TTC549 (cell line): ENCODE measurements around the gene B3GAT1.

Experiments
- FAIRE-seq: peaks from 2 replicates; lab custom pipeline; 2012; peaks lifted over from hg19 to GRCh38; lab: Jason Lieb, UNC

Gene B3GAT1

GRCh38 chr11:134390706-134391569, 21.1 kb downstream of the B3GAT1 start:
- no peak for FAIRE-seq

GRCh38 chr11:134389464-134390180, 22.4 kb downstream of the B3GAT1 start:
- FAIRE-seq, result no peak

GRCh38 chr11:134388590-134388989, 23.5 kb downstream of the B3GAT1 start:
- FAIRE-seq, result no peak

- no peak for FAIRE-seq
Measured at GRCh38 chr11:134387501-134387900, 24.5 kb downstream of the B3GAT1 start.

- no peak for FAIRE-seq
Measured at GRCh38 chr11:134386945-134387344, 25.1 kb downstream of the B3GAT1 start.

GRCh38 chr11:134385774-134386565, 26.1 kb downstream of the B3GAT1 start:
- no peak for FAIRE-seq

- FAIRE-seq, result no peak
Measured at GRCh38 chr11:134385171-134385570, 26.9 kb downstream of the B3GAT1 start.

- FAIRE-seq, result no peak
Measured at GRCh38 chr11:134384406-134384805, 27.6 kb downstream of the B3GAT1 start.

- no peak for FAIRE-seq
Measured at GRCh38 chr11:134383576-134384221, 28.3 kb downstream of the B3GAT1 start.

- no peak for FAIRE-seq
Measured at GRCh38 chr11:134382830-134383229, 29.2 kb downstream of the B3GAT1 start.

- no peak for FAIRE-seq
Measured at GRCh38 chr11:134382257-134382656, 29.8 kb downstream of the B3GAT1 start.

- no peak for FAIRE-seq
Measured at GRCh38 chr11:134380785-134381184, 31.3 kb downstream of the B3GAT1 start.

GRCh38 chr11:134380229-134380628, 31.8 kb downstream of the B3GAT1 start:
- no peak for FAIRE-seq

- no peak for FAIRE-seq
Measured at GRCh38 chr11:134379241-134379640, 32.8 kb downstream of the B3GAT1 start.

- no peak for FAIRE-seq
Measured at GRCh38 chr11:134377876-134378275, 34.2 kb downstream of the B3GAT1 start.

GRCh38 chr11:134376150-134376921, 35.7 kb downstream of the B3GAT1 start:
- FAIRE-seq, result no peak

- FAIRE-seq, result no peak
Measured at GRCh38 chr11:134374891-134375550, 37.0 kb downstream of the B3GAT1 start.

- FAIRE-seq, result no peak
Measured at GRCh38 chr11:134374171-134374570, 37.9 kb downstream of the B3GAT1 start.

- no peak for FAIRE-seq
Measured at GRCh38 chr11:134373591-134374052, 38.4 kb downstream of the B3GAT1 start.

GRCh38 chr11:134372961-134373360, 39.1 kb downstream of the B3GAT1 start:
- FAIRE-seq, result no peak

GRCh38 chr11:134372536-134372935, 39.5 kb downstream of the B3GAT1 start:
- no peak for FAIRE-seq
